ENCODE data around the gene ATP5F1D.

- no peak for TF ChIP-seq CTCF (IDR thresholded peaks at IDR 0.05; ENCODE audit: insufficient read depth, low read length)
- TF ChIP-seq POLR2AphosphoS5 (IDR thresholded peaks at IDR 0.05; ENCODE audit: low read depth): no peak
- no peak for TF ChIP-seq REST (IDR thresholded peaks at IDR 0.05; ENCODE audit: insufficient replicate concordance, low read depth)
- no peak for TF ChIP-seq GABPA (IDR thresholded peaks at IDR 0.05; ENCODE audit: low read depth)
These were observed 17.3 kb upstream of the ATP5F1D start for GRCh38 chr19:1224047-1224825.

All from HL-60 (cell line).